Measurements from ENCODE around the gene AS3MT.

- no peak for TF ChIP-seq CTCF (IDR thresholded peaks at IDR 0.05; ENCODE audit: low read length)
- no peak for TF ChIP-seq EZH2 (IDR thresholded peaks at IDR 0.05; ENCODE audit: borderline replicate concordance, low read length)
These were observed 12.4 kb upstream of the AS3MT start for GRCh38 chr10:102856758-102857424.

Measured in OCI-LY1 (cell line).